ENCODE results near the gene ZC3H12C.
A peak's percentile ranks its signal among the peaks of the same experiment; 100 is the strongest.
"Not testable (repeated sequence)": the region's sequence is repeated elsewhere in the genome, so short reads cannot be mapped to it uniquely, and the experiment has no call there.

The ZC3H12C gene

GRCh38 chr11:110179064-110179463 is 85.9 kb downstream of the ZC3H12C start:
- DNase-seq (ENCODE audit: low read depth in 2 of 2): no peak

- peak in 1 of 2 experiments; percentile 10 for DNase-seq (ENCODE audit: low read depth in 2 of 2)
Measured at GRCh38 chr11:110182886-110183285, 89.7 kb downstream of the ZC3H12C start.

- no peak for DNase-seq (ENCODE audit: low read depth in 2 of 2)
Measured at GRCh38 chr11:110184456-110184855, 91.3 kb downstream of the ZC3H12C start.

- peak in 1 of 2 experiments; percentile 14 for DNase-seq (ENCODE audit: low read depth in 2 of 2)
Measured at GRCh38 chr11:110185121-110185591, 92.0 kb downstream of the ZC3H12C start.

GRCh38 chr11:110185599-110185998 is 92.4 kb downstream of the ZC3H12C start:
- no peak for DNase-seq (ENCODE audit: low read depth in 2 of 2)

- no peak for DNase-seq (ENCODE audit: low read depth in 2 of 2)
Measured at GRCh38 chr11:110186456-110186855, 93.3 kb downstream of the ZC3H12C start.

GRCh38 chr11:110186867-110187266 is 93.7 kb downstream of the ZC3H12C start:
- no peak for DNase-seq (ENCODE audit: low read depth in 2 of 2)

- DNase-seq (ENCODE audit: low read depth in 2 of 2): no peak
Measured at GRCh38 chr11:110187731-110188130, 94.5 kb downstream of the ZC3H12C start.

GRCh38 chr11:110190885-110191284 is 97.7 kb downstream of the ZC3H12C start:
- no peak for DNase-seq (ENCODE audit: low read depth in 2 of 2)

- not testable (repeated sequence) for DNase-seq (ENCODE audit: low read depth in 2 of 2)
Measured at GRCh38 chr11:110192604-110193282, 99.6 kb downstream of the ZC3H12C start.

GRCh38 chr11:110194211-110194766 is 101.1 kb downstream of the ZC3H12C start:
- DNase-seq (ENCODE audit: low read depth in 2 of 2): peak in 1 of 2 experiments; percentile 20

GRCh38 chr11:110196241-110196754 is 103.1 kb downstream of the ZC3H12C start:
- peak; percentile 64 to 67 for DNase-seq (ENCODE audit: low read depth in 2 of 2)

GRCh38 chr11:110196884-110197420 is 103.8 kb downstream of the ZC3H12C start:
- no peak for DNase-seq (ENCODE audit: low read depth in 2 of 2)

GRCh38 chr11:110198031-110198729 is 105.0 kb downstream of the ZC3H12C start:
- DNase-seq (ENCODE audit: low read depth in 2 of 2): peak in 1 of 2 experiments; percentile 13

GRCh38 chr11:110199184-110199981 is 106.2 kb downstream of the ZC3H12C start:
- DNase-seq (ENCODE audit: low read depth in 2 of 2): no peak

GRCh38 chr11:110200241-110200640 is 107.0 kb downstream of the ZC3H12C start:
- no peak for DNase-seq (ENCODE audit: low read depth in 2 of 2)

GRCh38 chr11:110200836-110201235 is 107.6 kb downstream of the ZC3H12C start:
- no peak for DNase-seq (ENCODE audit: low read depth in 2 of 2)

GRCh38 chr11:110207123-110207522 is 113.9 kb downstream of the ZC3H12C start:
- DNase-seq (ENCODE audit: low read depth in 2 of 2): no peak

GRCh38 chr11:110208678-110209312 is 115.6 kb downstream of the ZC3H12C start:
- not testable (repeated sequence) for DNase-seq (ENCODE audit: low read depth in 2 of 2)

GRCh38 chr11:110209313-110209694 is 116.1 kb downstream of the ZC3H12C start:
- DNase-seq (ENCODE audit: low read depth in 2 of 2): not testable (repeated sequence)

Data from fibroblast of skin of left quadriceps (primary cell).